Colonic mucosa (tissue), 4 donors: ENCODE results near the gene DSCAML1. TPM values are rescaled to one million over a fixed set of nuclear protein-coding genes. Genes with fewer than 3 reads are reported as not detected.

Experiments used
- DNase-seq: peaks from one replicate; pipeline ENCODE4 v3.0.0-alpha.2; 2020
- H3K27ac ChIP-seq: fragments of 200-600 bp; one replicate; pipeline ENCODE4 v1.8.0; 2021
- H3K27me3 ChIP-seq: fragments of 200-600 bp; one replicate; pipeline ENCODE4 v1.8.0; 2021
- H3K36me3 ChIP-seq: fragments of 200-600 bp; one replicate; pipeline ENCODE4 v1.8.0; 2021
- H3K4me1 ChIP-seq: fragments of 200-600 bp; one replicate; pipeline ENCODE4 v1.8.0; 2021; ENCODE audit warnings: mild to moderate bottlenecking
- H3K4me3 ChIP-seq: fragments of 200-600 bp; one replicate; pipeline ENCODE4 v1.8.0; 2021
- H3K9ac ChIP-seq, 2 donors: one replicate each; pipeline ENCODE4 v1.7.0; 2013; ENCODE audit warnings: control low read depth in 2 of 2, low read depth in 2 of 2, low read length in 2 of 2
- H3K9me3 ChIP-seq: fragments of 200-600 bp; one replicate; pipeline ENCODE4 v1.8.0; 2021
- CTCF ChIP-seq: fragments of 200-600 bp; IDR thresholded peaks from one replicate; pipeline ENCODE4 v1.8.0; 2022; ENCODE audit warnings: antibody characterized with exemption, mild to moderate bottlenecking
- intact Hi-C: fragments of 100-400 bp; cut with DNase I; formaldehyde crosslinking; loops from one replicate; pipeline ENCODE4 v1.14.1; 2022
- total RNA-seq, 2 donors: library from RNA; stranded (reverse); fragmentation: NEBNext Ultra II Directional in 1 of 2; extraction: Animal tissue kit (Norgen Biotek cat#: 25700) in 1 of 2; gene quantifications; one replicate each; pipeline ENCODE4 v1.2.1, GENCODE V29; 2021
- donor health status: healthy.
- donor health status: DM: no; HTN: no; CAD: no.
- donor health status: DM: no; HTN: no; CAD: no.

Gene DSCAML1
- total RNA-seq, 2 donors from 2014 or later = 1.2 to 4.3 TPM

- intact Hi-C loops = no loop called here
- Histone ChIP-seq H3K4me3 (no peak overlapping the region), H3K36me3 (no peaks in the 10 kb centered on the region), H3K9ac (no peak overlapping the region), H3K27ac (no peak overlapping the region), H3K4me1 (no peaks in the 10 kb centered on the region), H3K27me3 (no peaks in the 10 kb centered on the region), H3K9me3 (no peaks in the 10 kb centered on the region)
- no peak for TF ChIP-seq CTCF
- DNase-seq = no peak
These were observed 149.1 kb downstream of the DSCAML1 start for GRCh38 chr11:117647872-117648271.

GRCh38 chr11:117647207-117647606 lies 149.8 kb downstream of the DSCAML1 start:
- H3K9me3 ChIP-seq = no peaks in the 10 kb centered on the region
- intact Hi-C loops = no loop called here
- no peaks in the 10 kb centered on the region for H3K27me3 ChIP-seq
- H3K27ac ChIP-seq = no peak overlapping the region
- TF ChIP-seq CTCF = no peak
- H3K4me1 ChIP-seq = no peaks in the 10 kb centered on the region
- no peak overlapping the region for H3K9ac ChIP-seq
- H3K4me3 ChIP-seq = no peak overlapping the region
- H3K36me3 ChIP-seq = no peaks in the 10 kb centered on the region
- DNase-seq = no peak

- Histone ChIP-seq H3K36me3 (no peaks in the 10 kb centered on the region), H3K9ac (no peak overlapping the region), H3K9me3 (no peaks in the 10 kb centered on the region), H3K4me3 (no peak overlapping the region), H3K27ac (no peak overlapping the region), H3K27me3 (no peaks in the 10 kb centered on the region), H3K4me1 (no peaks in the 10 kb centered on the region)
- DNase-seq = no peak
- no peak for TF ChIP-seq CTCF
- intact Hi-C loops = no loop called here
These were observed 150.6 kb downstream of the DSCAML1 start for GRCh38 chr11:117646411-117646810.

GRCh38 chr11:117644403-117645155 lies 152.4 kb downstream of the DSCAML1 start:
- H3K4me3 ChIP-seq = no peak overlapping the region
- H3K9ac ChIP-seq = no peak overlapping the region
- no peaks in the 10 kb centered on the region for H3K27me3 ChIP-seq
- TF ChIP-seq CTCF = no peak
- H3K4me1 ChIP-seq = no peaks in the 10 kb centered on the region
- H3K9me3 ChIP-seq = no peaks in the 10 kb centered on the region
- no peak overlapping the region for H3K27ac ChIP-seq
- intact Hi-C loops = no loop called here
- DNase-seq = no peak
- no peaks in the 10 kb centered on the region for H3K36me3 ChIP-seq

GRCh38 chr11:117643606-117644300 lies 153.3 kb downstream of the DSCAML1 start:
- H3K27me3 ChIP-seq = no peaks in the 10 kb centered on the region
- no peaks in the 10 kb centered on the region for H3K36me3 ChIP-seq
- no peak overlapping the region for H3K9ac ChIP-seq
- H3K9me3 ChIP-seq = no peaks in the 10 kb centered on the region
- intact Hi-C loops = no loop called here
- H3K4me3 ChIP-seq = no peak overlapping the region
- TF ChIP-seq CTCF = no peak
- H3K4me1 ChIP-seq = no peaks in the 10 kb centered on the region
- no peak for DNase-seq
- no peak overlapping the region for H3K27ac ChIP-seq
